GM19099 (cell line): ENCODE measurements around the gene TMEM203.

Experiments used
- POLR2A ChIP-seq: IDR thresholded peaks from 3 replicates; pipeline ENCODE4 v1.6.1; 2011; ENCODE audit warnings: low read depth; ENCODE audit not compliant: insufficient read length; ENCODE audit errors: extremely low read depth

TMEM203 gene

GRCh38 chr9:137164370-137165249 lies 40.8 kb downstream of the TMEM203 start:
- TF ChIP-seq POLR2A = no peak

GRCh38 chr9:137163805-137164204 lies 41.6 kb downstream of the TMEM203 start:
- TF ChIP-seq POLR2A = no peak

DNA sequence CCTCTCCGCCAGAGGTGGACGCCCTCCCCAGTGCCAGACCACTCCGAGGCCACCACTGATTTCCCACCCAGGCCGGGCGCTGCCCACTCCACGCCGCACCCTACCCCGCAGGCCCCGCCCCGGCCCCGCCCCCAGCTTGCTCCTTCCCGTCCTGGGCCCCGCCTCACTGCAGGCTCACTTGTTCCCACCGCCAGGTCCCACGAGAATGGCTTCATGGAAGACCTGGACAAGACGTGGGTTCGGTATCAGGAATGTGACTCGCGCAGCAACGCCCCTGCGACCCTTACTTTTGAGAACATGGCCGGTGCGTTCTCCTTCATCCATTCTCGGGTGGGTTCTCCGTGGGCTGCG lies 42.1 kb downstream of the TMEM203 start:
- no peak for TF ChIP-seq POLR2A

GRCh38 chr9:137162505-137163364 lies 42.7 kb downstream of the TMEM203 start:
- no peak for TF ChIP-seq POLR2A

GRCh38 chr9:137161558-137162486 lies 43.6 kb downstream of the TMEM203 start:
- TF ChIP-seq POLR2A = no peak

DNA sequence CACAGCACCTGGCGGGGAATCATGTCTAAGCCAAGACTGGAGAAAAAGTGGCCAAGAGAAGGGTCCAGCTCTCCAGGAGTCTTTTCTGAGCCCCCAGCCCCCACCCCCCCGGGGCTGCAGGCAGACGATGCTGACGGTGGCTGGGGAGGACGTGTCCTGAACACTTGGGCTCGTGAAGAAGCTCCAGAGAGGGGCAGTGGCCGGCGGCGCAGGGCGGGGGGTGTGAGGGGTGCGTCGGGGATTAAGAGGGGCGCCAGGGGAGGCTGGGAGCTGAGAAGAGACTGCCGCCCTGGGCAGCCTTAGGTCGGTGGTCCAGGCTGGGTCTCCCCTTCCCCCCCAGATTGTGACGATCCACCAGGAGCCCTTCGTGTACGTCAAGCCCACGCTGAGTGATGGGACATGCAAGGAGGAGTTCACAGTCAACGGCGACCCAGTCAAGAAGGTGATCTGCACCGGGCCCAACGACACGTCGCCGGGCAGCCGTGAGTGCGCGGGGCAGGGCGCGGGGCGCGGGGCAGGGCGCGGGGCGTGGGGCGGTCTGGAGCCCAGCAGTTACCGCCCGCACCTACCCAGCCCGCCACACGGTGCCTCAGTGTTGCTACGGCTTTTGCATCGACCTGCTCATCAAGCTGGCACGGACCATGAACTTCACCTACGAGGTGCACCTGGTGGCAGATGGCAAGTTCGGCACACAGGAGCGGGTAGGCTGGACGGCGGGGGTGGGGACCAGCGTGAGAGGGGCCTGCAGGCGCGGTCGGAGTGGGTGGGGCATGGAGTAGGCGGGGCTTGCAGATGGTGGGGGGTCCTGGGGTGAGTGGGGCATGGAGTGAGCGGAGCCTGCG lies 44.5 kb downstream of the TMEM203 start:
- no peak for TF ChIP-seq POLR2A

- no peak for TF ChIP-seq POLR2A
Observed at GRCh38 chr9:137160054-137160425, 45.4 kb downstream of the TMEM203 start.

GRCh38 chr9:137159105-137160053 lies 46.1 kb downstream of the TMEM203 start:
- no peak for TF ChIP-seq POLR2A

- TF ChIP-seq POLR2A = no peak
Observed at GRCh38 chr9:137158625-137159024, 46.8 kb downstream of the TMEM203 start.

DNA sequence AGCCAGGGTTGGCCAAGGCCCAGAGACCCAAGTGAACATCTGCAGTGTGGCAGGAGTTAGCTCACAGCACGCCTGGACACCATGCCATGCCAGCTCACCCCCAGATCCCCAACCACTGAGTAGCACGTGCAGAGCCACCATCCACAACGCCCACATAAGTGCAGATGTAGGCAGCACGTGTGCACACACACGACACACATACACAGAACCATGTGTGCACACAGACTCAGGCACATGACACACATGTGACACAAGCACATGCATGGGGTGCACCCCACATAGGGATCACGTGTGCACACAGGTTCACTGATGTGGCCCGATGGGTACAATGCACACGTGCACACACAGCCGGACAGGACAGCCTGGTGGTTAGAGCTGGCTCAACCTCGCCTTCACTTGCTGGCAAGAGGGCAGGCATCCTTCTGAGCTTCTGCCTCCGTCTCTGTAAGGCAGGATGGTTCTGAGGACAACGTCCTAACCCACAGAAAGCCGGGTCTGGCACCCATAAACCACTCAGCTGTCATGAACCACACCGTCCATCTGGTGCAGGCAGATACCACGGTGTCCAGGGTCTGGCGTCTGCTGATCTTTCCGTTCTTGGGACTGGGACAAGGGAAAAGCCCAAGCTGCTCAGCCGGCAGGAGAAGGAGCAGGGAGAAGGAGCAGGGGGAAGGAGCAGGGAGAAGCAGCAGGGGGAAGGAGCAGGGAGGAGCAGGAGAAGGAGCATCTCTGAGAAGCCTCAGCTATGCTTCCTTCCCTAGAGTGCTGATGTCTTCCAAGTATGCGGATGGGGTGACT lies 47.6 kb downstream of the TMEM203 start:
- no peak for TF ChIP-seq POLR2A

DNA sequence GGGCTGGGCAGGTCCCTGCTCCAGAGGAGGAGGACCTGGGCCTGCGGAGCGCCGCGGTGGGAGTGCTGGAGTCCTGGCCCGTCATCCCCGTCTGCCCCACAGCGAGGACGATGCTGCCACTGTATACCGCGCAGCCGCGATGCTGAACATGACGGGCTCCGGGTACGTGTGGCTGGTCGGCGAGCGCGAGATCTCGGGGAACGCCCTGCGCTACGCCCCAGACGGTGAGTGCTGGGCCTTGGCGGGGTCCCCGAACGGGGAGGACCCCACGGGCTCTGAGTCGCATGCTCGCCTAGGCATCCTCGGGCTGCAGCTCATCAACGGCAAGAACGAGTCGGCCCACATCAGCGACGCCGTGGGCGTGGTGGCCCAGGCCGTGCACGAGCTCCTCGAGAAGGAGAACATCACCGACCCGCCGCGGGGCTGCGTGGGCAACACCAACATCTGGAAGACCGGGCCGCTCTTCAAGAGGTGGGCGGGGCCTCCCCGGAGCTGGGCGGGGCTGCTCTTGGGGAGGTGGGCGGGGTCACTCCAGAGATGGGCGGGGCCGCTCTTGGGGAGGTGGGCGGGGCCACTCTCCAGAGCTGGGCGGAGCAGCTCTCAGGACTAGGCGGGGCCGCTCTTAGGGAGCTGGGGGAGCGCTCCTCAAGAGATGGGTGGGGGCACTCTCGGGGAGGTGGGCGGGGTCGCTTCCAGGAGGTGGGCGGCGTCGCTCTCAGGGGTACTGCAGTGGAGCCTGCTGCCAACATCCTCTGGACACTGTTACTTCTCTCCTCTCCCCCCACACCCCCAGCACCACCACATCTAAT lies 48.7 kb downstream of the TMEM203 start:
- TF ChIP-seq POLR2A = peak; percentile 49
